ENCODE data around the gene SASS6.
A peak's percentile ranks its signal among the peaks of the same experiment; 100 is the strongest.

The SASS6 gene

GRCh38 chr1:100132566-100133477, at the start of gene SASS6, which contains the start of gene TRMT13:
SASS6 (minus strand) TSS chr1:100132930; CDS start chr1:100132814, 116 bp downstream.
TRMT13 (plus strand) TSS chr1:100133163; CDS start chr1:100133169, 6 bp downstream.
- peak; percentile 96 for DNase-seq

- DNase-seq, result no peak
These were observed 45.4 kb upstream of the SASS6 start, which contains the start of gene LRRC39 for GRCh38 chr1:100178091-100178490. LRRC39 (minus strand) TSS chr1:100178256; CDS start chr1:100168516, 9,740 bp downstream.

- no peak for DNase-seq
These were observed 44.7 kb upstream of the SASS6 start for GRCh38 chr1:100177295-100178041.

GRCh38 chr1:100168051-100168450, 35.3 kb upstream of the SASS6 start:
- no peak for DNase-seq

GRCh38 chr1:100164702-100165101, 32.0 kb upstream of the SASS6 start:
- DNase-seq, result no peak

GRCh38 chr1:100164216-100164615, 31.5 kb upstream of the SASS6 start:
- no peak for DNase-seq

GRCh38 chr1:100162881-100163280, 30.2 kb upstream of the SASS6 start:
- DNase-seq, result no peak

- no peak for DNase-seq
These were observed 19.5 kb upstream of the SASS6 start for GRCh38 chr1:100152271-100152670.

GRCh38 chr1:100151679-100152078, 18.9 kb upstream of the SASS6 start:
- DNase-seq, result no peak

- no peak for DNase-seq
These were observed 15.1 kb upstream of the SASS6 start for GRCh38 chr1:100147875-100148274.

GRCh38 chr1:100146958-100147357, 14.2 kb upstream of the SASS6 start:
- no peak for DNase-seq

GRCh38 chr1:100145116-100145515, 12.4 kb upstream of the SASS6 start:
- DNase-seq, result no peak

GRCh38 chr1:100142343-100142742, 9.6 kb upstream of the SASS6 start:
- no peak for DNase-seq

GRCh38 chr1:100141192-100141591, 8.5 kb upstream of the SASS6 start:
- no peak for DNase-seq

- no peak for DNase-seq
These were observed 4.9 kb upstream of the SASS6 start for GRCh38 chr1:100137602-100138001.

GRCh38 chr1:100134872-100135271, 2.1 kb upstream of the SASS6 start:
- no peak for DNase-seq

- DNase-seq, result no peak
These were observed 1.1 kb downstream of the SASS6 start for GRCh38 chr1:100131623-100132022.

- DNase-seq, result no peak
These were observed 2.1 kb downstream of the SASS6 start for GRCh38 chr1:100130552-100131077.

GRCh38 chr1:100127226-100127625, 5.5 kb downstream of the SASS6 start:
- no peak for DNase-seq

GRCh38 chr1:100122177-100122576, 10.6 kb downstream of the SASS6 start:
- no peak for DNase-seq

GRCh38 chr1:100115524-100115923, 17.2 kb downstream of the SASS6 start:
- no peak for DNase-seq

- no peak for DNase-seq
These were observed 23.1 kb downstream of the SASS6 start for GRCh38 chr1:100109554-100110066.

- DNase-seq, result no peak
These were observed 25.0 kb downstream of the SASS6 start for GRCh38 chr1:100107696-100108095.
